CD4-positive, alpha-beta T cell treated with Interleukin-4 for 4 hours (primary cell): ENCODE data around the gene WFIKKN2.
"Not testable (repeated sequence)": the region's sequence is repeated elsewhere in the genome, so short reads cannot be mapped to it uniquely, and the experiment has no call there.

ENCODE experiments used
- DNase-seq: peaks from one replicate; pipeline ENCODE4 v3.0.0-alpha.2; 2020

The WFIKKN2 gene, protein sequence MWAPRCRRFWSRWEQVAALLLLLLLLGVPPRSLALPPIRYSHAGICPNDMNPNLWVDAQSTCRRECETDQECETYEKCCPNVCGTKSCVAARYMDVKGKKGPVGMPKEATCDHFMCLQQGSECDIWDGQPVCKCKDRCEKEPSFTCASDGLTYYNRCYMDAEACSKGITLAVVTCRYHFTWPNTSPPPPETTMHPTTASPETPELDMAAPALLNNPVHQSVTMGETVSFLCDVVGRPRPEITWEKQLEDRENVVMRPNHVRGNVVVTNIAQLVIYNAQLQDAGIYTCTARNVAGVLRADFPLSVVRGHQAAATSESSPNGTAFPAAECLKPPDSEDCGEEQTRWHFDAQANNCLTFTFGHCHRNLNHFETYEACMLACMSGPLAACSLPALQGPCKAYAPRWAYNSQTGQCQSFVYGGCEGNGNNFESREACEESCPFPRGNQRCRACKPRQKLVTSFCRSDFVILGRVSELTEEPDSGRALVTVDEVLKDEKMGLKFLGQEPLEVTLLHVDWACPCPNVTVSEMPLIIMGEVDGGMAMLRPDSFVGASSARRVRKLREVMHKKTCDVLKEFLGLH

DNA sequence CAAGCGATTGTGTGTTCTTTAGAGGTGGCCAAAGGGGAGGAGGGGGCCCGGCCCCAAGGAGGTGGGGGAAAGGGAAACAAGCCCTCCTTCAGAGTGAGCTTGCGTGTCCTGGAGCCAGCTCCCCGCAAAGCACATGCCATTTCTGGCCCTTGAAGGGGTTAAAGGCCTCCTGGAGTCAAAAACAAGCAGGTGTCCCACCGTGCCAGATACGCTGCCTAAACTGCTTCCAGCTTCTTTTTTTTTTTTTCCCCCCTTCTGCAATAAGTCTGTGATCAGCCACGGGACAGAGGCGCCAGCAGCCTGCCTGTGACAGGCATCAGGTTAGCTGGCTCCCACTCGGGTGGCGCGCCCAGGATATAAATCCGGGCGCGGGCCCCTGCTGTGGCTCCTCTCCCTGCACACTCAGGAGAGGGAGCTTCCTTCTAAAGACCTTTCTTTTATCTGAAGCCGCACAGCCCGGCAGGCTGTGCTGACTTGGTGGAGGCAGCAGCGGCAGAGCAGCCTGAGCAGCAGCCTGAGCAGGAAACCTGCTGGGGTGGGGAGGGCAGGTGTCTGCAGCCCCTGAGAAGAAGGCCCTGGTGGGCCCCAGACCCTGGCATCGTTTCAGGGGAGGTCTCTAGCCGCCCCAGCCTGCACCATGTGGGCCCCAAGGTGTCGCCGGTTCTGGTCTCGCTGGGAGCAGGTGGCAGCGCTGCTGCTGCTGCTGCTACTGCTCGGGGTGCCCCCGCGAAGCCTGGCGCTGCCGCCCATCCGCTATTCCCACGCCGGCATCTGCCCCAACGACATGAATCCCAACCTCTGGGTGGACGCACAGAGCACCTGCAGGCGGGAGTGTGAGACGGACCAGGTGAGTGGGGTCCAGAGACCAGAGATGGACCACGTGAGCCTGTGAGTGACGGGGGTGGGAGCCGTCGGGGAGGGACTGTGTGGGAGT lies at the start of gene WFIKKN2:
Gene WFIKKN2 (plus strand): TSS at position 286 of the 934 bp plus-strand sequence. CDS start 352 bp downstream, at position 638.
- DNase-seq: no peak

GRCh38 chr17:50785946-50786570 lies 49.3 kb upstream of the WFIKKN2 start:
- DNase-seq: no peak

GRCh38 chr17:50787106-50787505 lies 48.3 kb upstream of the WFIKKN2 start:
- DNase-seq: no peak

- no peak for DNase-seq
Observed at GRCh38 chr17:50790618-50791017, 44.8 kb upstream of the WFIKKN2 start.

DNA sequence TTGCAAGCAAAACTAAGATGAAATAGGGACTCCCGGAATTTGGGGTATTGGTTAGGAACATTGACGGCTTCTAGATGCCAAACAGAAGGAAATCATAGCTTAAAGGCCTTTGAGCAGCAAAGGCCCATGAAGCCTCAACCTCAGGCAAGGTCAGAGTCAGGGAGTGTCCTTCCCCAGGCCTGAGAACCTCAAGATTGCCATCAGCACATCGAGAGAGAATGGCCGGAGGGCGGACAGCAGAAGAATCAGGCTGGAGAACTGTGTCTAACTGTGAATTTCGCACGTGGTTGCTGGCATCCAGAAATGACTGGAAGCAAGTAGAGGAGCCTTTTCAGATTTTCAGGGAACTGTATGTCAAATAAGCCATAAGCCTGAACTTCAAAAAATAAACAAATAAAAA lies 43.3 kb upstream of the WFIKKN2 start:
- no peak for DNase-seq

DNA sequence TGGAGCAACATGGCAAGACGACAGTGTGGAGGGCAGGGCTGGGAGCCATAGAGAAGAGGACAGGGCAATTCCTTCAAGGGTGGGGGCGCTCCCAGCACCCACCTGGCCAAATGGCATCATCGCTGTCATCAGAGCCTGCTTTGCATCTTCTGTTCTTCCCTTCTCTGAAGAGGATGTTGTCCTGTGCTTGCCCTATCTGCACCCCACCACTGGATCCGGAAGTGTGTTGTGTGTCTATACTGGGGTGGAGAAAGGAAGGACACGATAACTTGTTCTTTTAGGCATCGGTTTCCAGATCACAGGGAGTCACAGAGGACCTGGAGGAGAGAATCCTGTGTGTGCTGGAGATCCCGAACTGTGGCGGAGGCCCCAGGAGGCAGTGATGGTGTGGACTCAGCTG lies 42.4 kb upstream of the WFIKKN2 start:
- DNase-seq: no peak

DNA sequence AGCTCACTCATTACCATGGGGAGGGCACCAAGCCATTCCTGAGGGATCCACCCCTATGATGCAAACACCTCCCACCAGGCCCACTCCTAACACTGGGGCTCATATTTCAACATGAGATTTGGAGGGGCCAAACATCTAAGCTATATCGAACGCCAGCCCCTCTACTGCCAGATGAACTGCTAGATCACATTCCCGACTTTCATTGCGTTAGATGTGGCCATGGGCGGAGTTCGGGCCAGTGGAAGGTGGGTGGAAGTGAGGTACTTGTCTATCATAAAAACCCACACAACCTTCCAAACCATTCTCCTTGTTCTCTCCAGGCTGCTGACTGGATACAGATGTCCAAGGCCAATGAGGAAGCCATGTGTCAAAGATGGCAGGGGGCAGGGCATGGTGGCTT lies 41.0 kb upstream of the WFIKKN2 start:
- DNase-seq: no peak

DNA sequence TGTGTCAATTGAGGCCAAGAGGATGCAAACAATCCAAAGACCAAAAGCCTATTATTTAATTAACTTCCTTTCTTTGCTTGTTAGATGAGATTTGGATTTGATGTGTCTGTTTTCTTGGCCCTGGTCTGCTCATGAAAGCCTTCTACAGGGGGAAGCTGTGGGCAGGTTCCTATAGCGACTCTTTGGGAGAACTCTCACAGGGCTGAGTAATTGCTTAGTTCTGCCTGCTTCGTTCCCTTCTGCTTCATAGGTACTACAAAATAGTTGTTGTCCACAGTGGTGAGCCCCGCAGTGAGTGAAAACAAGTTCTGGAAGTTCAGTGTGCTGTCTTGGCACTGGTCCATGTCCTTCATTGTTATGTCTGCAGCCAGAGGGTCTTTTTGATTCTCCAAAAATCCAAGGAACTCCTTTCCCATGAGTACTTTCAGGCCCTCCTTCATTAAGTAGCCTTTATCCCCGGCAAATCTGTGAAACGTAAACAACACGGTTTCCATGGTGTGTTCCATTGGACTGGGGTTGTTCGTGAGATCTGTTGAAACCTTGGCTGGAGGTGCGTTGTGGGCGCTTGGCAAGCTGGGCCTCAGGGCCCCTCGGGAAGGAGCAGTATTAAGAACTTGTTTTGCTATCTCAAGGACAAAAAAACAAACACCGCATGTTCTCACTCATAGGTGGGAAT lies 38.1 kb upstream of the WFIKKN2 start:
- no peak for DNase-seq

- no peak for DNase-seq
Observed at GRCh38 chr17:50798424-50799288, 36.7 kb upstream of the WFIKKN2 start.

DNA sequence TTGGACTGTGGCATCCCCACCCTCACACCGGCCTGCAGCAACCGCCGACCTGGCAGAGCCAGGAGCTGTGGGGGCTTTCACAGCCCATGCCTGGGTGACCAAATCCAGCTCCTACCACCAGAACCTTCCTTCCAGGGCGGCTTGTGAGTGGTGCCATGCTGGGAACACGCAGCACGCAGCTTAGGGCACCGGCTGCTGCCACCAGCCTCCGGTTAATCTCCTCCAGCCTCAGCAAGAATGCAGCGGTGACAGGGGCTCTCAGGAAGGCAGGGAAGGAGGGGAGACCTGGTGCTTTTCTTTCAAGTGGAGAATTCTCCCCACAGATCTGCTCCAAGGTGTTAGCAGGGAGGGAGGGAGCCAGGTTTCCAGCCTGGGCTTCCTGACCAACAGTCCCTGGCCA lies 35.8 kb upstream of the WFIKKN2 start:
- no peak for DNase-seq

GRCh38 chr17:50800196-50800700 lies 35.1 kb upstream of the WFIKKN2 start:
- DNase-seq: no peak

GRCh38 chr17:50802609-50803571 lies 32.5 kb upstream of the WFIKKN2 start:
- no peak for DNase-seq

DNA sequence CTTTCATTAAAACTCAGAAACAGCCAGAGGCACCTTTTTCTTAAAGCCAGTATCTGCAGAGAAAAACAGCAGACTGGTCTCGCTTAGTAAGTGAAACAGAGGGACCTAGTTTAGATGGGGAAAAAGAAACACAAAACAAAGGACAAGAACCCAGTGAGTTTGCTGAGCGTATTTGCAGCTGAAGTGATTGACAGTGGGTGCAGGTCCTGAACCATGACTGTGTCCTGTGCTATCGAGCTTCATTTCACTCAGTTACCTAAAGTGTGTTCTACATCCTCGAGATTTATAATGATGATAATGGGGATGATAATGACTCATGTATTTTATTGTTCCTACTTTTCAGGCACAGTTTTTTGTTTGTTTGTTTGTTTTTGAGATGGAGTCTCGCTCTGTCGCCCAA lies 31.7 kb upstream of the WFIKKN2 start:
- DNase-seq: no peak

DNA sequence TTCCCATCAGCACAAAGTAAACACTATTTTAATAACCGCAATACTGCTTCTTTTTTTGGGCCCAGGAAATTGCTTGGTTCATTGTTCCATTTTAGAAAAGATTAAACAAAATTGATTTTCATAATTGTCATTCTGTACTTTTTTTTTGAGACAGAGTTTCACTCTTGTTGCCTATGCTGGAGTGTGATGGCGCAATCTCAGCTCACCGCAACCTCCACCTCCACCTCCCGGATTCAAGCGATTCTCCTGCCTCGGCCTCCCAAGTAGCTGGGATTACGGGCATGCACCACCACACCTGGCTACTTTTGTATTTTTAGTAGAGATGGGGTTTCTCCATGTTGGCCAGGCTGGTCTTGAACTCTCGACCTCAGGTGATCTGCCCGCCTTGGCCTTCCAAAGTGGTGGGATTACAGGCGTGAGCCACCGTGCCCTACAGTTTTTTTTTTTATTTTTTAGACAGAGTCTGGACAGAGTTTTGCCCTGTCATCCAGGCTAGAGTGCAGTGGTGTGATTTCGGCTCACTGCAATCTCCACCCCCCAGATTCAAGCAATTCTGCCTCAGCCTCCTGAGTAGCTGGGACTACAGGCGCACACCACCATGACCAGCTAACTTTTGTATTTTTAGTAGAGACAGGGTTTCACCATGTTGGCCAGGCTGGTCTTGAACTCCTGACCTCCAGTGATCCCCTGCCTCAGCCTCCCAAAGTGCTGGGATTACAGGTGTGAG lies 30.5 kb upstream of the WFIKKN2 start:
- not testable (repeated sequence) for DNase-seq

- no peak for DNase-seq
Observed at GRCh38 chr17:50805486-50805885, 29.9 kb upstream of the WFIKKN2 start.

- no peak for DNase-seq
Observed at GRCh38 chr17:50806141-50806643, 29.2 kb upstream of the WFIKKN2 start.

DNA sequence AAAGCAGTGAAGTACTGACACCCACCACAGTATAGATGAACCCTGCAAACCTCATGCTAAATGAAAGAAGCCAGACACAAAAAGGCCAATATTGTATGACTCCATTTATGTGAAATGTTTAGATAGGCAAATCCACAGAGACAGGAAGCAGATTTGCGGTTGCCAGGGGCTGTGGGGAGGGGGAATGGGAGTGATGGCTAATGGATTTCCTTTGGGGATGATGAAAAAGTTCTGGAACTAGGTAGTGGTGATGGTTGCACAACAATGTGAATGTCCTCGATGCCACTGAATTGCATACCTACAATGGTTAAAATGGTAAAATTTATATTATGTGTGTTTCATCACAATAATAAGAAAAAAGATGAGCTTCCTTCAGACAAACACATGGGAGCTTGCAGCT lies 28.4 kb upstream of the WFIKKN2 start:
- DNase-seq: no peak

- DNase-seq: no peak
Observed at GRCh38 chr17:50807675-50808074, 27.7 kb upstream of the WFIKKN2 start.

GRCh38 chr17:50808413-50808812 lies 27.0 kb upstream of the WFIKKN2 start:
- no peak for DNase-seq
